ENCODE measurements around the gene TMEM38B.
"Not testable (repeated sequence)": the region's sequence is repeated elsewhere in the genome, so short reads cannot be mapped to it uniquely, and the experiment has no call there.

Gene TMEM38B

DNA sequence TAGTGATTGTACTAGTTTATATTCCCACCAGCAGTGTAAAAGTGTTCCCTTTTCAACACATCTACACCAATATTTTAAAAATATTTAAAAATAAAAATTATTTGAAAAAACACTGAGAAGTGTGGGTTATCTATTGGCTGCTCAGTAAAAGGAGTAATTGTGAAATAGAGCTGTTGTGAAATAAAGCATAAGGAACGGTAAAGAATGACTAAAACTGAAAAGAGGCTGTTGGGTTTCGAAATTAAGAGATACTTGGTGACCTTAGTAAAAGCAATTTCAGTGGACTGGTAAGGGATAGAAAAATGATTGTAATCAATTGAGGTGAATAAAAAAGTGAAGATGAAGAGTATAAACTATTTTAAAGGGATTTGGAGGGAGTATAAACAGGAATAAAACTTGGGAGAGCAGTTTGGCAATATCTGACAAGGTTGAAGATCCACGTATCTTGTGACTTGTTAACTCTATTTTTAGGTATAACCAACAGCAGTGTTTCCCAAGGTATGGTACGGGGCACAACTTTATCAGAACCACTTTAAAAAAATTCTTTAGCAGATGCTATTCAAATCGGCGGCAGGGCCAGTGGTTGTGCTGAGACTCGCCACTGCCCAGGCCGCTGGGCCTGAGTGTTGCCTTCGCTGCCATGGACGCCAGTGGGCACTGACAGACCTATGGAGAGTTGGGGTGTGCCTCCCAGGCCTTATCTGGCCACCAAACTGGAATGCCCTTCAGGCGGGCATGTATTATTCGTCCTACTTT is 63.3 kb downstream of the TMEM38B start:
- no peak overlapping the region for H3K4me3 ChIP-seq (ENCODE audit: low read depth, low read length)
- no peak for TF ChIP-seq CTCF (IDR thresholded peaks at IDR 0.05; ENCODE audit: borderline replicate concordance, insufficient read depth, low read depth, low read length)

DNA sequence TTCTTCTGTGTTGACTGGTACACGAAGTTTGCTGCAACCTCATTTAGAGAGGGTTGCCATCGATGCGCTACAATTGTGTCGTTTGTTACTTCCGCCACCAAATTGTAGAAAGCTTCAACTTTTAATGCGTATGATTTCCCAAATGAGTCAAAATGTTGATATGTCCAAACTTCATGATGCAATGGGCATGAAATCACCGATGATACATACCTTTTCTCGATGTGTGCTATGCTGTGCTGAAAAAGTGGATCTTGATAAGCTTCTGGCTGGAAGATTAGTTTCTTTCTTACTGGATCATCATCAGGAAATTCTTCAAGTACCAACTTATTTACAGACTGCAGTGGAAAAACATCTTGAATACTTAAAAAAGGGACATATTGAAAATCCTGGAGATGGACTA is 65.7 kb downstream of the TMEM38B start:
- H3K4me3 ChIP-seq (ENCODE audit: low read depth, low read length): no peak overlapping the region
- no peak for TF ChIP-seq CTCF (IDR thresholded peaks at IDR 0.05; ENCODE audit: borderline replicate concordance, insufficient read depth, low read depth, low read length)

DNA sequence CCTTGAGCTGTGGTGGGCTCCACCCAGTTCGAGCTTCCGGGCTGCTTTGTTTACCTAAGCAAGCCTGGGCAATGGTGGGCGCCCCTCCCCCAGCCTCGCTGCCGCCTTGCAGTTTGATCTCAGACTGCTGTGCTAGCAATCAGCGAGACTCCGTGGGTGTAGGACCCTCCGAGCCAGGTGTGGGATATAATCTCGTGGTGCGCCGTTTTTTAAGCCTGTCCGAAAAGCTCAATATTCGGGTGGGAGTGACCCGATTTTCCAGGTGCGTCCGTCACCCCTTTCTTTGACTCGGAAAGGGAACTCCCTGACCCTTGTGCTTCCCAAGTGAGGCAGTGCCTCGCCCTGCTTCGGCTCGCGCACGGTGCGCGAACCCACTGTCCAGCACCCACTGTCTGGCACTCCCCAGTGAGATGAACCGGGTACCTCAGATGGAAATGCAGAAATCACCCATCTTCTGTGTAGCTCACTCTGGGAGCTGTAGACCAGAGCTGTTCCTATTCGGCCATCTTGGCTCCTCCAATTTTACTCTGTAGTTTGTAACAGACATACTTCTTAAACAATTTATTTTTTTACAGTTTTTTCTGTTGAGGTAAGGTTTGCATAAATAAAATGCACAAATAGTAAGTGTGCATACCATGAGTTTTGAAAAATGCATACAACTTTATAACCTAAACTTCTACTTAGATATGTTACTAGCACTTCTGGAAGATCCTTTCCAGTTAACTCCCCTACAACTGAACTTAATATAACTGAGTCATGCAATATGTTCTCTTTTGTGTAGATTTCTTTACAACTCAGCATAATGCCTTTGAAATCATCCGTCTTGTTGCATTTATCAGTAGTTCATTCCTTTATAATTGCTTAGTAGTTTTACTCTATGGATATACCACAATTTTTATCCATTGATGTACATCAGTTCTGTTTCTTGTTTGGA is 88.5 kb downstream of the TMEM38B start:
- H3K4me3 ChIP-seq (ENCODE audit: low read depth, low read length): not testable (repeated sequence)

- not testable (repeated sequence) for H3K4me3 ChIP-seq (ENCODE audit: low read depth, low read length)
Measured at GRCh38 chr9:105783495-105783872, 89.1 kb downstream of the TMEM38B start.

- H3K4me3 ChIP-seq (ENCODE audit: low read depth, low read length): not testable (repeated sequence)
Measured at GRCh38 chr9:105786796-105787195, 92.5 kb downstream of the TMEM38B start.

GRCh38 chr9:105816202-105816744 is 121.9 kb downstream of the TMEM38B start:
- no peak overlapping the region for H3K4me3 ChIP-seq (ENCODE audit: low read depth, low read length)
- no peak for TF ChIP-seq CTCF (IDR thresholded peaks at IDR 0.05; ENCODE audit: borderline replicate concordance, insufficient read depth, low read depth, low read length)

- no peak for TF ChIP-seq CTCF (IDR thresholded peaks at IDR 0.05; ENCODE audit: borderline replicate concordance, insufficient read depth, low read depth, low read length)
- H3K4me3 ChIP-seq (ENCODE audit: low read depth, low read length): no peak overlapping the region
Measured at GRCh38 chr9:105816981-105817380, 122.6 kb downstream of the TMEM38B start.

- TF ChIP-seq CTCF (IDR thresholded peaks at IDR 0.05; ENCODE audit: borderline replicate concordance, insufficient read depth, low read depth, low read length): no peak
- H3K4me3 ChIP-seq (ENCODE audit: low read depth, low read length): no peak overlapping the region
Measured at GRCh38 chr9:105818903-105819302, 124.6 kb downstream of the TMEM38B start.
